Stimulated activated CD4-positive, alpha-beta T cell treated with anti-CD3 and anti-CD28 coated beads, TNF-alpha, amount 100 ng/mL, for 4 hours (primary cell): ENCODE measurements around the gene COBLL1.
A peak's percentile ranks its signal among the peaks of the same experiment; 100 is the strongest.
"Not testable (repeated sequence)": the region's sequence is repeated elsewhere in the genome, so short reads cannot be mapped to it uniquely, and the experiment has no call there.

Experiments used
- DNase-seq, 3 experiments: peaks; one replicate each; pipeline ENCODE4 v3.0.0-alpha.2; 2020; ENCODE audit warnings: low read depth in 3 of 3

COBLL1 gene

GRCh38 chr2:164841719-164842623 lies at the start of gene COBLL1:
COBLL1 (minus strand) TSS chr2:164841823; CDS start chr2:164841196, 627 bp downstream.
- DNase-seq, result peak in 2 of 3 experiments; percentile 2 to 4

DNA sequence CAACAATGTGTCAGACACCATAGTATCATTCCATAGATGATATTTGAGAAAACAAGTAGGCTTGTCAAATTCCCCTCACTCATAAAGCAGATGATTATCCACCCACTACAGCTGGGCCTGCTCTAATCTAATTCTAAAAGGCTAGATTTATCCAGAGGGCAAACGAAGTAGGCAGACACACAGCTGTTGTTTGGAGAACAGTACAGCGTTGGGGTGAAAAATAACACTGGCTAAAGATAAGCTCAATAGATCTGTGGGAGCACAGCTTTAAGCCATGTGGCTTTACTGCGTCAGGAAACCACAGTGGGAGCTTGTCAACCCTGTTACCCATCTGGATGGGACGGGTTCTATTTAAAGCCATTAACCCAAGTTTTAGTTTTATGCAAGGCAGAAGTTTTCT lies 48.9 kb upstream of the COBLL1 start:
- DNase-seq, result no peak

DNA sequence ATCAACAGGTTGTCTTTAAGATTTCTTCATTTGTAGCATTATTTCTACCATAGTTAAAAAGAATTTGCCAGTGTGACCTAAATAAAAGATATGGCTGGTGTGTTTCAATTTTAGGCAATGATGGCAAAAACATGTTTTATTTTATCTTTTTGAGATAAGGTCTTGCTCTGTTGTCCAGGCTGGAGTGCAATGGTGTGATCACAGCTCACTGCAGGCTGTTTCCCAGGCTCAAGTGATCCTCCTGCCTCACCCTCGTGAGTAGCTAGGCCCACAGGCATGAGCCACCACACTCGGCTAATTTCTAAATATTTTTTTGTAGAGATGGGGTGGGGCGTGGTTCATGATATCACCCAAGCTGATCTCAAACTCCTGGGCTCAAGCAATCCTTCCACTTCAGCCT lies 47.0 kb upstream of the COBLL1 start:
- DNase-seq, result no peak

DNA sequence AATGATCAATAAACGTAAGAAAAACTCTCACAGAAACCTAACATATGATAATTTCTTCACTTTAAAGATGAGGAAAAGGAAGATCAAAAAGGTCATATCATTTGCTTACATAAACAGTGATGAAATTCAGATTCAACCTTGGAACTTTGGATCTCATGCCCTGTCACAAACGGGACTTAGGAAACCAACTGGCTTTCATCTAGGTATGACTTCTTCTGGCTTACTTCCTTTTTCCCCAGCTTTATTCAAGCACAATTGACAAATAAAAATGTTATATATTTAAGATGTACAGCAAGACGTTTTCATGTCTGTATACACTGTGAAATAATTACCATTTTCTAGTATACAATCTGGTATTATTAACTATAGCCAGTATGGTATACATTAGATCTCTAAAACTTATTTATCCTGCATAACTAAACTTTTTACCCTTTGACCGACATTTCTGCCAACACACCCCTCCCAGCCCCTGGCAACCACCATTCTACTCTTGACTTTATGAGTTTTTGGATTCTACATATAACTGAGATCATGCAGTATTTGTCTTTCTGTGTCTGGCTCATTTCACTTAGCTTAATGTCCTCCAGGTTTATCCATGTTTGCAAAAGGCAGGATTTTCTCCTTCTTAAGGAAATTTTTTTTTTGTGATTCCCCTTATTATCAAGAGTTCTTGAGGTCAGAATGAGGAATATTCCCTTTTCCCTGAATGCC lies 46.0 kb upstream of the COBLL1 start:
- no peak for DNase-seq

DNA sequence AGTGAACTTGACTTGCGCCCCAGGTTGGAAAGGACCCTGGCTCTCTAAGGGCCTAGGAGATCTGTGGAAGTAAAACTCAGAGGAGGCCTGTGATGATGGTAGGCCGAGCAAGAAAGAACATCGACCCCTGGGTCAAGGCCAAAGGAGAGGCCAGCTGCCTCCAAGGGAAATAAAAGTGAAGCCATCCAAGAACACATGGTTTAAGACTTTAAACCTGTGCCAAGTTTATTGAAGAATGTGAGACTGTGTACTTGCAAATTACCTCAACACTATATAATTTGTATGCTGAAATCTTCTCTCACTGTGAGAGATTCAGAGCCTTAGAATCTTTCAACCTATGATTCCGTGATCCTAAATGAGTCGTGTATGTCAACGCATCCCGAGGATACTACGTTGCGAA lies 40.7 kb upstream of the COBLL1 start:
- no peak for DNase-seq

GRCh38 chr2:164881524-164881923 lies 39.9 kb upstream of the COBLL1 start:
- no peak for DNase-seq

DNA sequence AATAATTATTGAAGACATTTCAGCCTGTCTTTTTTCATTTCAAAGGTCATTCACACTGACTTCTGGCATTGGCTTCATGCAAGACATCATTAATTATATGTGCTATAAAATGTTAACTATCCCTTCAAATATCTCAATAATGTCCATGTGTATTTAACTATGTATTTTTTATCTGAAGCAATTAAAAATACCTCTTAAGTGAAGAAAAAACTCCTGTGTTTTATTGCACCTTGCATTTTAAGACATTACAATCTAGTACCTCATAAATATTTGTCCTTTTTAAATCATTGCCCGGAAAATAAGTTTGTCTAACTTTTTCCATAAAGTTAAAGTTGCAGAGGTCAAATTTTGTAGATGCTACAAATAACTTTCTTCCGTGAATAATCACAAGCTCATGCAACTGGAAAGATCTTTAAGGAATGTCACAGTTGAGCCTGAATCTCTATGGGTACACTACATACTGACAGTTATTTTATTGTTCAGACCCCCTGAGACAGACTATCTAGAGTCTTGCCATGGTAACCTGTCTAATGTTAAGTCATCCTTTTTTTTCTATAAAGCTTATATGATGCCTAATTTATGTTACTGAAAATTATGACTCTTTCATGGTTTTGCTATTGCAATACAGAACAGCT lies 38.4 kb upstream of the COBLL1 start:
- no peak for DNase-seq

DNA sequence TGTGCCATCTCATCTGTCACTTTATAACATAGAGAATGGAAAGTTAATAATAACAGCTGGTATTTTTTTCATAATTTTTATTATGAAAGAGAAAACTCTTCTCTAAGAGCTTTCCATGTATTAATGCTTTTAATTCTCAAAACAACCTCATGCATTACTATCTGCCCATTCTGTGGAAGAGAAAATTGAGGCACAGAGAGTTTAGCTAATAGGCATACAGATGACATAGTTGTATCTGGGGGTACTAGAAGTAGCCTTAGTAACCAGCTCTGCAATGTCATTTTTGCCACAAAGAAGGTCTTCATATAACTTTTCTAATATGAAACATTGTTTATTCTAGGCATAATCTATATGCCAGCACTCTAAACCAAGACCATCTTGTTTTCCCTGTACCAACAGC lies 36.3 kb upstream of the COBLL1 start:
- no peak for DNase-seq

DNA sequence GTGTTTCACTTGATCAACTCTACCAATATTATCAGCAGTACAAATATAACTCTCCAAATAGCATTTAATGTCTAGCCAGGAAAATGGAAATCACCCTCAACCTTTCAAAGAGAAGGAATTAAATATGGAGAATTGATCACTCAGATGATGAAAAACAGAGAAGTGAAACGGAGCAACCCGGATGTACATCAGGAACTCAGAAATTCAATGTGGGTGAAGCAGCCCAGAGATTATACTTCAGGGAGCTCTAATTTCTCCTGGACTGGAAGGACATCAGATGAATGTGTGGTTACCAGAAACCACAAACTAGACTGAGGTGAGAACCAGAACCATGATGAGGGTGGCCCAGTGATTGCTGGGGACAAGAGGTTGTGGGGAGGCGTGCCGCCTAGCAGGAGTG lies 35.5 kb upstream of the COBLL1 start:
- DNase-seq, result no peak

GRCh38 chr2:164875334-164876205 lies 33.9 kb upstream of the COBLL1 start:
- DNase-seq, result no peak

DNA sequence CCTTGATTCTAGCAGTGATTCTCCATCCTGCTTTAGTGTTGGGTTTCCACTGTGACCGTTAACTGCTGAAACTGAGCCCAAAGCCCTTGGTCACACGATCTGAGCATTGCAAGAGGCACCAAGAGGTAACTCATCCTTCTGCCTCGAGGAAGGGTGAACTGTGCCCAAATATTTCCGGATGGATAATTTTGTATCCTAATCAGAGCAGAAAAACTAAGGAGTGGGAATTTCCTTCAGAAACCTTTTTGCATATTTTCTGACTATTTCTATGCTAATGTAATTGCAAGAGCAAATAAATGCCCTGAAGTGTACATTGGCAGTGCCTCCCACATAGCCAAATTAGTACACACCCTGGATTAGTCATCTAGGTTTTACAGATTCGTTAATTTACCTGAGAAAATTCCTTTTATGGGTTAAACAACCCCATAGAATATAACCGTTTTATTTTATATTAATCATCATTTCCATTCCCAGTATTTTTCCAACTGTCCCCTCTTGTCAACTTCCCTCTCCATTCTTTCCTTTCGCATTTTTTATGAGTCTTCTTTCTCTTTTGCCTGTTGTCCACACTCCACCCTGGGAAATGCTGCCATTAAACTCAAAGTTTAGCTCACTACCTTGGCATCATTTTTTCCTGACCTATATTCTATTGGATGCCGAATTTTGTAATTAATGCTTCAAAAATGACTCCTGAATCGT lies 31.7 kb upstream of the COBLL1 start:
- no peak for DNase-seq

- no peak for DNase-seq
Measured at GRCh38 chr2:164871404-164871803, 29.8 kb upstream of the COBLL1 start.

GRCh38 chr2:164869420-164869772 lies 27.8 kb upstream of the COBLL1 start:
- no peak for DNase-seq

DNA sequence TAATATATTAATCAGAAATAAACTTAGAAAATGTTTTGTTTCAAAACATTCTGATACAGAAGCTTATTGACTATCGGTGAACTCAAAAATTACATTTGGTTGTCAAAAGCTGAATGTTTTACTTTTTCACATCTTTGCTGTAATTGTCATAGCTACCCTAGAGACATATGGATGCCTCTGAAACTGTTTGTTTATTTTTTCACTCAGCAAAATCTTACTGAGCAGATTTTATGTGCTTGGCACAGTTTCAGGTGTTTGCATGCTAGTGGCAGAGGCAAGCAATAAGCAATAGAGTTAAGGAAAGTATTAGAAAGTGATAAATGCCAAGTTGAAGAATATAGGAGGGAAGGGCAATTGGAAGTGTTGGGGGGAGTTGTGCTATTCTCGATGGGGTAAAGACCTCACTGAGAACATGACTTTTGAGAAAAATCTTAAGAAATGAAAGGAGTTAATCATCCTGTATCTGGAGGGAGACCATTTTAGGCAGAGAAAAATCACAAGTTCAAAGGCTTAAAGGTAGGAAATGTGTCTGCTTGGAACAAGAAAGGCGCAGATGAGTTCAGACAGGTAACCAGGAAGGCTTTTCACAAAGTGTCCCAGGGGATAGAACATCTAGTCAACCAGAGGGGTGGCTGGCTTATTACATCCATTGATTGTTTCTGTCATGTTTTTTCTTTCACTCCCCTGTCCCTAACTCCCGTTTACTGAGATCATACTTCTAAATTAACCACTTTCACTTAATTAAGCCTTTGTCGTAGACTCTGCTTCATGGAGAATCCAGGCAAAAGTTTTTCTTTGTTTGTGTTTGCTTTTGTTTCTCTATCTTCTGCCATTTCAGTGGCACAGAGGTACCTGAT lies 27.2 kb upstream of the COBLL1 start:
- no peak for DNase-seq

- no peak for DNase-seq
Measured at GRCh38 chr2:164867779-164868397, 26.3 kb upstream of the COBLL1 start.

DNA sequence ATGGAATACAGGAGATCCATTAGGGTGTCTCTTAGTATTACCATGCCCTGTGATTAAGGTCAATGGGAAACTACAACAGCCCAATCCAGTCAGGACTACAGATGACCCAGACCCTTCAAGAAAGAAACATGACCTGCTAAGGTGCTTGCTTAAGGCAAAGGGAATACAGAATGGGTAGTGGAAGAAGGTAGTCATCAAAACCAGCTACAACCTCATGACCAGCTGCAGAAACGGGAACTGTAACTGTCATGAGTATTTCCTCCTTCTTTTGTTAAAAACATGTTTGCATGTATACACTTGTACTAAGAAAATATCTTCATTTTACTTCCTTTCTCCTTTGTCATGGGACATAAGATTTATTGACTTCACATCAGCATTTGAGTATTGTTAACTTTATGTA lies 24.8 kb upstream of the COBLL1 start:
- not testable (repeated sequence) for DNase-seq

GRCh38 chr2:164860694-164861042 lies 19.0 kb upstream of the COBLL1 start:
- DNase-seq, result no peak

- not testable (repeated sequence) for DNase-seq
Measured at GRCh38 chr2:164859906-164860693, 18.5 kb upstream of the COBLL1 start.

DNA sequence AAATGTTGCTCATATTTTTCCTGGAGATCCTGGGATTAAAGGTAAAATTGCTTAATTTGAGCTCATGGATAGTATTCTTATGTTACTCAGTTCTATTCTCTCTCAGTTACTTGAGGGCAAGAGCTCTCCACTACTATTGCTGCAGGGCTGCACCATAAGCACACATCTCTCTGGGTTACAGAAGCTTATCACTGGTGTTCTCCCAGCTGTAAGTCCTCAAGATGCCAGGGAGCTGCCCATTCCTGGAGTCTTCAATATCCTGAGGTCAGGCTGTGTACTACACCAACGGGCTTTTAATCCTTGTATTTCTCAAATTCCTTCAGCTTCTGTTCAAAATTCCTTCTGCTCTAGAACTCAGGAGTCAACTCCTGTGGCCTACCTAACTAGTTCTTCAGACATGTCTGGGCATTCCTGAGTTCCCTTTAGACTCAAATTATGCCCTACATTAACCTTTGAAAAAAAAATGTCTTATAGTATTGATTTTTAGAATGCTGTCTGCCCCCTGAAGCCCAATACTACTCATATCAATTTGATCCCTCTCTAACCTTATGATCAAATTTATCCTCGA lies 17.7 kb upstream of the COBLL1 start:
- DNase-seq, result no peak
